ENCODE results near the gene C1S.
"Not testable (repeated sequence)": the region's sequence is repeated elsewhere in the genome, so short reads cannot be mapped to it uniquely, and the experiment has no call there.

The C1S gene

DNA sequence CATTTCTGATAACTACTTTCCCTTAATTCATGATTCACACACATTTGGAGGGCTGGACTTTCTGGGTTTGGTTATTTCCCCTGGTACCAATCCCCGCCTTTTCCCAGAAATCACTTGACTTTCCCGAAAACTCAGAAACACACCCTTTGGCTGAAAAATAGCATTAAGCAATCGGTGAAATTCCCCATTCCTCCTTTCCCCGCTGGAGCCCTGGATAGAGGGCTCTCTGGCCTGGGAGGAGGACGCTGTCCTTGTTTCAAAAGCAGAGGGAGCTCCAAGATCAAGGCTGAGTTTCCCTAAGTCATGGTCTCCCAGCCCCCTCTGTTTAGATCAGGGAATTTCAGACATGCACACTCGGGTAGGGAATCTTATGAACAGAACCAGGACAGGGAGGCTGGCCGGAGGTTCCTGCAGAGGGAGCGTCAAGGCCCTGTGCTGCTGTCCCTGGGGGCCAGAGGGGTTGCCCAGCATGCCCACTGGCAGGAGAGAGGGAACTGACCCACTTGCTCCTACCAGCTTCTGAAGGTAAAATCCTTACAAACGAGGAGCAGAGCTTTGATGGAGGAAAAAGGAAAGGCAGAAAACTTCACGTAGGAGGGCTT, at the start of gene C1S:
Gene C1S (plus strand): TSS at position 366 of the 602 bp plus-strand sequence. CDS start 1,195 bp downstream, outside the sequence.
- no peak for DNase-seq

DNA sequence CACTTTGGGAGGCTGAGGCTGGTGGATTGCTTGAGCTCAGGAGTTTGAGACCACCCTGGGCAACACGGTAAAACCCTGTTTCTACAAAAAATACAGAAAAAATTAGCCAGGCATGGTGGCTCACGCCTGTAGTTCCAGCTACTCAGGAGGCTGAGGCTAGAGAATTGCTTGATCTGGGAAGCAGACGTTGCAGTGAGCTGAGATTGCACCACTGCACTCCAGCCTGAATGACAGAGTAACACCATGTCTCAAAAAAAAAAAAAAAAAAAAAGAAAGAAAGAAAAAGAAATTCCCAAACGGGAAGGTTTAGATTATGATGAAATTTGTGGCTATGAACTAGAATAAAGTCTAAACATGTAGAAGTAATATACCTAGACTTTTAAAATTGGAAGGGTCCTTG, 49.1 kb upstream of the C1S start:
- not testable (repeated sequence) for DNase-seq

DNA sequence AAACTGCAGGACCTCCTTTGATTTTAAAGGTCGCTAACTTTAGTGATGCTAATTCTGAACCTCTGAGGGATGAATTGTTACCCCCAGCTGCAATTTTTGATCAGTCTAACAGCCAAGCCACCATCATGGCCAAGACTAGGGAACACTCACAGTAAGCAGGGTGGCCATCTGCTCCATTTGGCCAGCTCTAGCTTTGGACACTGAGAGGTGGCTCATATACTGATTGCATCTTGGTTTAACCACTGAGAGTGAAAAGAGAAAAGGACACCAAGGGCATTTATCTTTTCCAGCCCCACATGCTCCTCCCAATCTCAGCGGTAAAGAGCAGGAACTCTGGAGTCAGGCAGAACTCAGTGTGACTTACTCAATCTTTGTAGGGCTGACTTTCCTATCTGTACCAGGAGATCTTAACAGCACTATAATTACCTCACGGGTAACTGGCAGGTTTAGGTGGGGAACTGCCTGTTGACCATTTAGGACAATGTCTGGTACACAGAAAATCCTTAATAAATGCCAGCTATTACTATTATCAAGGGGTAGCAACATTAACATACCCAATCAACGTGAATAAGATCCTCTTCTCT, 48.4 kb upstream of the C1S start:
- no peak for DNase-seq

DNA sequence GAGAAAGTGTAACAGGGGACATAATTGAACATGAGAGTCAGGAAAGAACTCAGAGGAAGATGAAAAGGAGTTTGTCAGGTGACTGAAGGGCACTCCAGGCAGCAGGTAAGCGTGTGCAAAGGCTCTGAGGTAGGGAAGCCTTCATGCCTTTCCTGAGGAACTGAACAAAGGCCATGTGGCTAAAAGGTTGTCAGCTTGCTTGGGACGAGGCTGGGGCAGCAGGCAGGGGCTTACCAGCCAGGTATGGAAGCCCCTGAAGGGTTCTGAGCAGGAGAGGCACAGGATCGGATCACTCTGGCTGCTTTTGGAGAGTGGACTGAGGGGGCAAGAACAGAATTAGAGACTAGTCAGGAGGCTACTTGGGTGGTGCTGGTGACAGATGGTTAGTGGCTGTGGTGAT, 47.4 kb upstream of the C1S start:
- DNase-seq = no peak

DNA sequence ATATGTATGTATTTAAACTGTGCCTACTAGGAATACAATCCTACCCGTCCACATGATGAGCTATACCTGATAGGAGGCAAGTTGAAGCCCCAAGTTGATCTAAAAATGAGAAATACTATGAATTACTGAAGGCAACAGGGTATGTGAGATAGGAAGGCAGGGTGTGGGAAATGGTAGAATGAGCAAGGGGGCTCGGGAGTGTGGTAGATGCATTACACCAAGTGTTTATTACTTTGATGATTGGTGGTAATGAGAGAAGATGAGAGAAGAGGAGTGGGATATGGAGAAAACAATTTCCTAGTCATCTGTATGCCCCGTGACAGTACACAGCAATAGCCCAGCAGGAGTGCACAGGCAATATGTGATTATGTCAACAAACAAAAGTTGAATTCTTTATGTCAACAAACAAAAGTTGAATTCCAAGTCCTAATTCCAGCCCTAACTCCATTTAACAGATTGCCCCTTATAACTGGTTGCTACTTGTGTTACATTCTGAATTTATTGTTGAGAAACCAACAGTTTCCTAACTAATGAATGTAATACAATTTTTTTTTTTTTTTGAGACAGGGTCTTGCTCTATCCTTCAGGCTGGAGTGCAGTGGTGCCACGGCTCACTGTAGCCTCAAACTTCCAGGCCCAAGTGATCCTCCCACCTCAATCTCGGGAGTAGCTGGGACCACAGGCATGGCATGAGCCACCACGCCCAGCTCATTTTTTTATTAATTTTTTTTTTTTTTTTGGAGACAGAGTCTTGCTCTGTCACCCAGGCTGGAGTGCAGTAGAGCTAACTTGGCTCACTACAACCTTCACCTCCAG, 44.8 kb upstream of the C1S start:
- DNase-seq = no peak

DNA sequence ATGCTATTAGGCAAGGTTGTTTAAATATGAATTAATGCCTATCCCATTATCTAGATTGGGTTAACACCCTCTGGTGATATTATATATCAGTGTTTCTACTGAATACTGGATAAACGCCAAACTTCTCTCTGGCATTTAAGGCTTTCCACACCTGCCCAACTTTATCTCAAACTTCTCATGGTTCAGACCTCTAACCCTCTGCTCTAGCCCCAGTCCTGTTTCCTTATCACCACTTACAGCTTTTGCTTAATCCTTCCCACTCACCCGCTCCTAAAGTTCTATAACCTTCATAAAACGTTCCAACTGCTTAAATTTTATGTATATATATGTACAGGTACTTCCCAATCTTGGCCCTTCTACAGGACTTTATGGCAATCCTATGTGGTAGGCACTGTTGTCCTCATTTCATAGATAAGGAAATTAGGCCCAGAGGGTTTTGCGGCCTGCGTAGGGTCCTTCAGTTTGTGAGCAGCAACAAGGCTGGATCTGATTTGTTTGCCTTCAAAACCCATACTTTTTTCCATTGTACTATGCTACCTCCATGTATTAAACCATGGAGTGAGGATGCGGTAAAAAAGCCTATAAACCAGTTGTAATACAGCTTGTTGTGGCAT, 43.5 kb upstream of the C1S start:
- no peak for DNase-seq

DNA sequence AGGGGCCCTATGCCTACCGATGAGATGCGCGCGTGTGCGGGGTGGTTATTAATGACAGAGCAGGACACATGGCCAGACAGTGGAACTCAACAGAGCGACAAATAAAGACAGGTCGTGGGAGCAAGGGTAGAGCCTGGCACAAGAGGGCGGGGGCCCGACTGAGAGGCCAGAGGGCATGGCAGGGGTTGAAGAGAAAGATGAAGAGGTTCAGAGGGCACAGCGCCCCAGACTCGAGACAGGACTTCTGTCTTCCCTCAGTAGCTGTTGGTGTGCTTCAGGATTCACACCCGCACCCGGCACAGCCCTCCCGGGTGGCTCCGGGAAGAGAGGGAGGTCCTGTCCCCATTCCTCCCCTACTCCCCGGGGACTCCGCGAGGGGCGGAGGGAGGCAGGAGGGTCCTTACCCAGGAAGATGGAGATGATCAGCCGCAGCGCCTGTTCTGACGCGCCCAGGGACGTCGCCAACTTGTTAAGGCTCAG, 42.6 kb upstream of the C1S start:
- DNase-seq = no peak

DNA sequence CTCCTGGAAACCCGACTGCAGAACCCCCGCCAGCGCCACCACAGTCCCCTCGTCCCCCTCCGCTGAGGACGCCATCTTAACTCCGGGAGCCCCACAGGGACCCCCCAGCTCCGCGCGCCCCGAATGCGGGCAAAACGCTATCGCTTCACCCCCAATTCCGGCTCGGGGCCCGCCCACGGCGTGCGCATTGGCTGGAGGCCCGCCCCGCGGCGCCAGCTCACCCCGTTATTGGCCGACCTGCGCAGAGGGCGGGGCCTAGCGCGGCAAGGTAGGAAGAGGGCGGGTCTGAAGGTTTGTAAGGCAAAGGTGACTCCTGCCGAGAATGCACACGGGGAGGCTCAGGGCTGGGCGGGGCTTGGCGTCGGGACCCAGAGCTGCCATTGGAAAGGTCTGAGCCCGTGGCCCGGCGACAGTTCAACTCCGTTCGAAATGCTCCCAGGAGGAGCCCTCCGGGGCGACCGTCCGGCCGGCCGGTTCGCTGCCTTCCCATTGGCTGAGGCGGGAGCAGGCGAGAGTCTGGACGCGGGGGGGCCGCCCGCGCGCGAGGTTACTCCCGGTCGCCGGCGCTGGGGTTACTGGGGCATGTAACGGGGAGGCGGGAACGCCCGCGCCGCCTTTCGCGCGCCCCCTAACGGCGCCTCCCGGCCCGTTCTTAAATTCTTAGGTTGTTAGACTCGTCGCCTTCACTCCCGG, 42.0 kb upstream of the C1S start, which contains the start of gene LPCAT3:
Gene LPCAT3 (minus strand): TSS at position 127 of the 693 bp plus-strand sequence. CDS start 52 bp downstream, at position 75.
- DNase-seq = peak; percentile 96

DNA sequence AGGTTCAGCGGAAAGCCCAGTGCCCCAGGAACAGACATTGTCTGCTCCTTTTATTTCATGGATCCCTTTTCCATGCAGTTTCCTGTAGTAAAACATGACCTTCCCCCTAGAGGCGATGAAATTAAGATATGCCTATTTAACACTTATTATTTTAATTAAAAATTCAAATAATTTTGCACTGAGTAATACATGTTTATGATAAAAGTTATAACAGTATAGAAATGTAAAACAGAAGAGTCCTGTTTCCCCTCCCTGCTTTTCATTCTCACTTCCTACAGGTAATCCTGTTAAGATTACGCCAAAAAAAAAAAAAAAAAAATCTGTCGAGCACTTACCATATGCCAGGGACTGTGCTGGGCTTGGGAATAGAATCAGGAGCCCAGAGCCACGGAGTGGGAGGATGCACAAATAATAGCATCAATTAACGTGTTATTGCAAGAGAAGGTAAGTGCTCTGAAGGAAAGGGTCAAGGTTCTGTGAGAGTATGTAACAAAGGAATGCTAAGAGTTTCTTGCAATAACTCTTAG, 41.4 kb upstream of the C1S start:
- DNase-seq = no peak

DNA sequence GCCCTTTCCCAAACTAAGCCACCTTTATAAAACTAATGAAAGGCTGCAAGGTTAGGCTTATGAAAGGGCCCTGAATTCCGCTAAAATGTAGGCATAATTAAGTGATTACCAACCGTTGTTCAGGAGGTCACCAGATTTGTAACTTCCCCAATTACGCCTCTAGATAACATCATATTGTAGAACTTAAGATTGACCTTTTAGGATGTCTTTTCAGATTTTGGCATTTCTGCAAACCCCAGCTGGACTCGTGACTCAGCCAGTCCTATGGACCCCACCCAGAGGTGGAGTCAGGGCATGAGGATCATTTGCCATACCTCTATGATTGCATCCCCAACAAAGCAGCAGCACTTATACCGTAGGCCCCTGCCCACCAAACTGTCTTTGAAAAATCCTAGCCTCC, 38.6 kb upstream of the C1S start:
- no peak for DNase-seq

DNA sequence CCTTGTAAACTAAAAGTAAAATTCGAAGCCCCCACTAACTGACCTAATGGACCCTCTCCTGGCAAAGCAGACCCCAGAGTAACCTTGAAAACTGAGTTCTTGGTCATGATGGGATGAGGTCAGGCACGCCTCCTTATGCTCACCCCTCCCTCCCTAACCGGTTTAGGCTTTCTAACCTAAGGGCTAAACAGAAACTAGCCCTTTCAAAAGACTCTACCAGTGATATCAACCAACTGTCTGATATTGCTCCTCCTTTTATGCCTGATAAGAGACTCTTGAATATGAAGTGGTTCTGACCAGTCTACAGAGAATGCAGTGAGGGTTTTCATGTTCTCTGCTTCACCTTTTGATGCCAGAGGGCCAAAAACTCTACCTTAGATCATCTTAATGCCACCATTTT, 37.4 kb upstream of the C1S start:
- DNase-seq = no peak

DNA sequence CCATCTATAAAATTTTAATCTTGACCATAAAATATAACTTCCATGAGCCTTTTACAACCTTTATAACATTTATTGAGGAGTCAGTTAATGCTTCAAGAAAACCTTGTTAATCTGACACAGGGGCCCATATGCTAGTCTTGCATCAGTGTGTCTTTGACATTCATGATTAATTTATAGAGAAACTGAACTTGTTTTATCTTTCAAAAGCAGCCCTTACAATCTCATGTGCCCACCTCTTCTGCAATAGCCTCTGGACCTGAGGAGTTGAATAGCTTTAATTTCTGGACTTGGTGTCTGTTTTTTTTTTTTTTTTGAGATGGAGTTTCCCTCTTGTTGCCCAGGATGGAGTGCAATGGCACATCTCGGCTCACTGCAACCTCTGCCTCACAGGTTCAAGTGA, 33.7 kb upstream of the C1S start:
- DNase-seq = no peak

DNA sequence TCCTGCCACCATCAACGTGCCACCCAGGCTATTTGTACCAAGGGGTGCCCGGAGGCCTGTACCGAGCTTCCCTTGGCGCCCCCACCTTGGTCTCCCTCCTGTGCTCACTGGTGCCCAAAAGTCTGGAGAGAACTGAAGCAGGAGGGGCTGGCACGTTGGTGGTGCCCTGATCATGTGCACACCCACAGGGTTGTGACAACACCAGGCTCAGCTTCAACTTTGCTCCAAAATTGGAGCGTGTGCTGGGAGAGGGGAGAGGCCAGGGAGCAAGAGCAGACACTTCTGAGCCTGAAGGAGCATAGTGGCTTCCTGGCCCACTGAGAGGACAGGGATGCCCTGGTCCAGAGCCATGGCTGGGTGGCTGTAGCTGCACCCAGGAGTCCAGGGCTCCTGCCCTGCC, 29.2 kb upstream of the C1S start:
- no peak for DNase-seq

DNA sequence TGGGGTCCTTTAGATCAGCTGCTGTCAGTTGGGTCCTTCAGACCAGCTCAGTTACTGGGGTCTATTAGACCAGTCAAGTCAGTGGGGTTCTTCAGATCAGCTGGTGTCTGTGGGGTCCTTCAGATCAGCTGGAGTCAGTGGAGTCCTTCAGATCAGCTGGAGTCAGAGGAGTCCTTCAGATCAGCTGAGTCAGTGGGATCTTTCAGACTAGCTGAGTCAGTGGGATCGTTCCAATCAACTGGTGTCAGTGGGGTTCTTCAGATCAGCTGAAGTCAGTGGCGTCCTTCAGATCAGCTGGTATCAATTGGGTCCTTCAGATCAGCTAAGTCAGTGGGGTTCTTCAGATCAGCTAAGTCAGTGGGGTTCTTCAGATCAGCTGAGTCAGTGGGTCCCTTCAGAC, 27.5 kb upstream of the C1S start:
- no peak for DNase-seq

DNA sequence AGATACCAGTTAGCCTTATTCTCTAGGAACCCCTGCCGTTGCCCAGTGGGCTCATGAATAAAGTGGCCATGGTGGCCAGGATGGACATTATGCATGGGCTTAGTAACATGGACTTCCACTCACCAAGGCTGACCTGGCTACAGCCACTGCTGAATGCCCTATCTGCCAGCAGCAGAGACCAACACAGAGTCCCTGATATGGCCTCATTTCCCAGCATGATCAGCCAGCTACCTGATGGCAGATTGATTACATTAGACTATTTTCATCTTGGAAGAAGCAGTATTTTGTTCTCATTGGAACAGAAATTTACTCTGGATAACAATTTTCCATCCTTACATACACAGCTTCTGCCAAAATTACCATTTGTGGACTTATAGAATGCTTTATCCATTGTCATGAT, 26.1 kb upstream of the C1S start:
- no peak for DNase-seq

DNA sequence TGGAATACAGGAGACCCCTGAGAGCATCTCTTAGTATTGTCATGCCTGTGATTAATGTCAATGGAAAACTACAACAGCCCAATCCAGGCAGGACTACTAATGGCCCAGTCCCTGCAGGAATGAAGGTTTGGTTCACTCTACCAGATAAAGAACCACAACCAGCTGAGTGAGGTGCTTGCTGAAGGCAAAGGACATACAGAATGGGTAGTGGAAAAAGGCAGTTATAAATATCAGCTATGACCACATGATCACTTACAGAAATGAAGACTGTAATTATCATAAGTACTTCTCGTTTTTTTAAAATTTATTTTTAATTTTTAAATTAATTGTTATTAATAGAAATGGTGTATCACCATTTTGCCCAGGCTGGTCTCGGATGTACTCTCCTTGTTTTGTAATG, 25.1 kb upstream of the C1S start:
- DNase-seq = no peak

DNA sequence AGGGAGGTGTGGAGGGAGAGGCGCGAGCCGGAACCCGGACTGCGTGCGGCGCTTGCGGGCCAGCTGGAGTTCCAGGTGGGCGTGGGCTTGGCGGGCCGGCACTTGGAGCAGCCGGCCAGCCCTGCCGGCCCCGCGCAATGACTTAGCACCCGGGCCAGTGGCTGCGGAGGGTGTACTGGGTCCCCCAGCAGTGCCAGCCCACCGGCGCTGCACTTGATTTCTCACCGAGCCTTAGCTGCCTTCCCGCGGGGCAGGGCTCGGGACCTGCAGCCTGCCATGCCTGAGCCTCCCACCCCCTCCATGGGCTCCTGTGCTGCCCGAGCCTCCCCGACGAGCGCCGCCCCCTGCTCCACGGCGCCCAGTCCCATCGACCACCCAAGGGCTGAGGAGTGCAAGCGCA, 23.1 kb upstream of the C1S start:
- not testable (repeated sequence) for DNase-seq

DNA sequence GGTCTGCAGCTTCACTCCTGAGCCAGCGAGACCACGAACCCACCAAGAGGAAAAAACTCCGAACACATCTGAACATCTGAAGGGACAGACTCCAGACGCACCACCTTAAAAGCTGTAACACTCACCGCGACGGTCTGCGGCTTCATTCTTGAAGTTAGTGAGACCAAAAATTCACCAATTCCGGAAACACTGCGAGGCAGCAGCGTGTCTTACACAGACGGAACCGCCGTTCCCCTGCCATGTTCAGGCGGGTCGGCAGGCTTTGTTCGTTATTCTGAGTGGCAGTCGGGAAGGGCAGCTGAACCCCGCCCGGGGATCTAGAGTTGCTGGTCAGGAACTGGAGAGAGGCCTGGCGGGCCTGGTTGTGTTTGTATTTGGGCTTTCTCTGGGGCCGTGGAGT, 21.9 kb upstream of the C1S start:
- DNase-seq = no peak

DNA sequence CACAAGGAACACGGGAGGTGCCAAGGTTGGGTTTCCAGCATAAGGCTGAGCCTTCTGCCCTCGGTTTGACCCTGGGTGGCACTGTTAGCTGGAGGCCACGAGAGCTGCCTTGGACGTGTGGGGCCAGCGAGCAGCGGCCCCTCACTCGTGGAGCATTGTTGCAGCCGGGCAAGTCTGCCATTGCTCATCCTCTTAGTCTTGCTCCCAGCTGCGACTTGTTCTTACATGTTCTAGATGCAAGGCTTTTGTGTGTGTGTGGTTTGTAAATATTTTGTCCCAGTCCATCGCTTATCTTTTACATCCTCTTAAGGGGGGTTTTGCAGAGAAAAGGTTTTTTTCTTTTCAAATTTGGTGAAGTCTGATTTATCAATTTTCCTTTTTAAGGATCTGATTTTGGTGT, 21.1 kb upstream of the C1S start:
- DNase-seq = no peak

DNA sequence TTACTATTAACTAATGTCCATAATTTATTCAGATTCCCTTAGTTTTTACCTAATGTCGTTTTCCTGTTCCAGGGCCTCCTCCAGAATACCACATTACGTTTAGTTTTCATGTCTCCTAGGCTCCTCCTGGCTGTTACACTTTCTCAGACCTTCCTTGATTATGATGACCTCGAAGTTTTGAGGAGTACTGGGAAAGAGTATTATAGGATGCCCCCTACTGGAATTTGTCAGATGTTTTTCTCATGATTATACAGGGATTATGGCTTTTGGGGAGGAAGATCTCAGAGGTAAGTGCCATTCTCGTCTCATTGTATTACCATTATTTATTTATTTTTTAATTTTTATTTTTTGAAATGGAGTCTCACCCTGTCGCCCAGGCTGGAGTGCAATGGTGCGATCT, 17.7 kb upstream of the C1S start:
- DNase-seq = no peak

DNA sequence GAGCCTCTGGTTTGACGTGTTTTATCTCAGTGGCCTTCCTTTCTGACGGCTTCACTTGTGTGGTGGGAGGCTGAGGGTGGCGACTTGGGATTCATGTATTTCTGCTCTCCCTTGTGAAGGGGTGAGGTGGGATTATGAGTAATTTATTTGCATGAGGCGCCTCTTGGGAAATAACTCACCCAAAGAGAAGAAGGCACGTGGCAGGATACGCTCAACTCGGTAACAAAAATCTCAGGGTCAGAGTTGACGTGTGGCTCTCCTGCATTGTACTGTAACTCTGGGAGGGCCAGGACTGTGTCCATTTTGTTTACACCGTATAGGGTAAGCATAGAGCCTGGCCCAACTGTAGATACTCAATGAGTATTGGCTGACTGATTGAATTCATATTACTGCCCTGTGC, 14.6 kb upstream of the C1S start:
- DNase-seq = no peak

DNA sequence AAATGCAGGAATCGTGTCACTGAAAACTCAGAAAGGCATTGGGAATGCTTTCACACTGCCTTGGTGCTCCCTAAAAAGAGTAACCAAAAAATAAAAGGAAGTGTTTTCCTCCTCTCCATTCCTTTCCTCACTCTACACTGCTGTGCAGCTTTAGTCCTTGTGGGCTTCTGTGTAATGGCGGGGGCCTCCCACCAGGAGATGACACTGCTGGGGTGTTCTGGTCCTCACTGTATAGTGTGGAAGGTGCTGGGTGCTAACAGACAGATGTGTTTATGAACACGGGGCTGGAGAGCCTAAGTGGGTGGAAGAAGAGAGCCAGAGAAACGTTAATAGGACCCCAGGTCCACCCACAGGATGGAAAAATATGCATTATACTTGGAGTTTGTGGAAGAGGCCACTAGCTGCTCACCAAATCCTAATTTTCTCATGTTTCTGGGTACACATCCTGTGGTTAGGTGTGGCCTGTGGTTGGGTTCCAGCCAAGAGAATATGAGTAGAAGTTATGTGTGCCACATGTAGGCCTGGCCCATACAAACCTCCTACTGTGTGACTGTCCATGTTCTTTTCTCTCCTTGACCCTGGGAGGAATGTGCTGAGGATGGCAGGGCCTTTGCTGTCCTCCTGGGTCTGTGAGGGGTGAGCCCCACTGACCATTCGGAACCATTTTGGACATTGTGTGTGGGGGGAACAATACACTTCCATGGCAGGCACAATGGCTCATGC, 14.0 kb upstream of the C1S start:
- DNase-seq = no peak
